ENCODE data around the gene CTDSP1. TPM values are rescaled to one million over a fixed set of nuclear protein-coding genes. Genes with fewer than 3 reads are reported as not detected.

Gene CTDSP1
- polyA plus RNA-seq, 2 of the 4 experiments (the other 2 are of a cell fraction): 39.5 to 50.3 TPM

- Histone ChIP-seq H3K27ac (no peak overlapping the region), H3K4me1 (peaks cover 5% of the 10 kb centered on the region; the same call in 1 of the 3 replicates), H3K9me3 (no peaks in the 10 kb centered on the region), H3K4me2 (no peak overlapping the region), H3K4me3 (no peak overlapping the region)
- ATAC-seq (peak; percentile 49 to 83; a peak in 5 of 6 replicates), DNase-seq (ENCODE audit: low read depth in 1 of 2, low spot score in 1 of 2) (no peak), FAIRE-seq (no peak)
- POLR2A ChIA-PET: no interaction called here
- TF ChIP-seq CHD2 (IDR thresholded peaks at IDR 0.05; ENCODE audit: low read length, partially characterized antibody) (no peak), RAD21 (conservative IDR thresholded peaks at IDR 0.05 in 1 of 2, IDR thresholded peaks at IDR 0.05 in 1 of 2) (no peak), RCOR1 (IDR thresholded peaks at IDR 0.05; ENCODE audit: low read depth, low read length) (no peak), HES2 (IDR thresholded peaks at IDR 0.05) (no peak), ZC3H11A (IDR thresholded peaks at IDR 0.05) (no peak), SREBF2 (IDR thresholded peaks at IDR 0.05) (no peak), HDAC2 (IDR thresholded peaks at IDR 0.05) (no peak), NPAS2 (CRISPR knock-in tag; IDR thresholded peaks at IDR 0.05; ENCODE audit: borderline replicate concordance) (no peak), FOXS1 (CRISPR knock-in tag; IDR thresholded peaks at IDR 0.05) (no peak), GATA3 (IDR thresholded peaks at IDR 0.05; ENCODE audit: borderline replicate concordance) (no peak), HMGXB4 (CRISPR knock-in tag; IDR thresholded peaks at IDR 0.05; ENCODE audit: borderline replicate concordance) (no peak), NR3C1 (IDR thresholded peaks at IDR 0.05) (no peak), ZNF302 (CRISPR knock-in tag; IDR thresholded peaks at IDR 0.05) (no peak), SMC3 (IDR thresholded peaks at IDR 0.05) (no peak), ELK1 (IDR thresholded peaks at IDR 0.05; ENCODE audit: low read depth, low read length) (no peak), HEYL (CRISPR knock-in tag; IDR thresholded peaks at IDR 0.05) (no peak), ZSCAN20 (CRISPR knock-in tag; IDR thresholded peaks at IDR 0.05) (no peak), MAZ (IDR thresholded peaks at IDR 0.05; ENCODE audit: borderline replicate concordance, low read depth, low read length) (no peak)
- CTCF ChIA-PET: interaction anchor here (1.1 kb wide), 1 partner anchor 76 kb away, joined by 3 read pairs; no protein-coding TSS in a partner anchor
- 63% methylated on average over 5 of the region's 5 CpGs for WGBS (ENCODE audit: missing lambda C conversion rate)
Observed at GRCh38 chr2:218378053-218378452, 21.6 kb upstream of the CTDSP1 start.

- POLR2A ChIA-PET: no interaction called here
- Histone ChIP-seq H3K4me1 (peaks cover 14% of the 10 kb centered on the region), H3K4me3 (no peak within 1 kb of the TSS), H3K27ac (no peak within 1 kb of the TSS), H3K4me2 (no peak within 1 kb of the TSS), H3K9me3 (no peaks in the 10 kb centered on the region)
- TF ChIP-seq MAFK (IDR thresholded peaks at IDR 0.05; ENCODE audit: partially characterized antibody) (no peak), CHD4 (IDR thresholded peaks at IDR 0.05; ENCODE audit: borderline replicate concordance) (no peak), MAZ (IDR thresholded peaks at IDR 0.05; ENCODE audit: borderline replicate concordance, low read depth, low read length) (no peak), CBX8 (IDR thresholded peaks at IDR 0.05) (no peak), REST (IDR thresholded peaks at IDR 0.05) (no peak), ZNF302 (CRISPR knock-in tag; IDR thresholded peaks at IDR 0.05) (no peak), EP300 (IDR thresholded peaks at IDR 0.05) (no peak), ESRRA (IDR thresholded peaks at IDR 0.05; ENCODE audit: borderline replicate concordance, low read length) (no peak), KDM1A (IDR thresholded peaks at IDR 0.05; ENCODE audit: low read depth) (no peak), CEBPB (IDR thresholded peaks at IDR 0.05) (no peak), BHLHE40 (IDR thresholded peaks at IDR 0.05; ENCODE audit: low read depth, low read length) (no peak), HEYL (CRISPR knock-in tag; IDR thresholded peaks at IDR 0.05) (no peak)
- CTCF ChIA-PET: interaction anchor here (1.3 to 2.1 kb wide), 2 partner anchors 11 to 25 kb away, joined by 6 to 8 read pairs; partner anchors contain the start of gene CATIP
- FAIRE-seq (no peak), DNase-seq (ENCODE audit: low read depth in 1 of 2, low spot score in 1 of 2) (no peak), ATAC-seq (no peak)
- 80% methylated on average over 13 of the region's 13 CpGs for WGBS (ENCODE audit: missing lambda C conversion rate)
Observed at GRCh38 chr2:218381916-218382366, 17.7 kb upstream of the CTDSP1 start, which contains the start of gene SLC11A1. TSS of gene SLC11A1 (plus strand) at chr2:218382273. CDS start at chr2:218382369, 96 bp downstream.
